GM06990 (cell line): Measurements from ENCODE around the gene CHCHD6.

Source experiments
- DNase-seq: peaks from one replicate; pipeline ENCODE4 v3.0.0-alpha.2; 2011; ENCODE audit not compliant: insufficient read length; ENCODE audit errors: extremely low read depth
- H3K27me3 ChIP-seq: replicated peaks from 2 replicates; pipeline ENCODE4 v1.6.0; 2011; ENCODE audit warnings: low read length; ENCODE audit not compliant: control insufficient read depth, insufficient read depth
- H3K36me3 ChIP-seq: 2 replicates; pipeline ENCODE4 v1.5.1; 2011; ENCODE audit warnings: low read length; ENCODE audit not compliant: control insufficient read depth, insufficient read depth
- H3K4me3 ChIP-seq: replicated peaks from 2 replicates; pipeline ENCODE4 v1.5.1; 2011; ENCODE audit warnings: low read depth, mild to moderate bottlenecking, control low read depth, low read length
- TF ChIP-seq, protein P1 (sequence below): IDR thresholded peaks from 2 replicates; pipeline ENCODE4 v1.5.1; 2011; ENCODE audit warnings: low read length, control low read depth, mild to moderate bottlenecking, inconsistent platforms; ENCODE audit not compliant: insufficient read depth, poor library complexity, severe bottlenecking

CHCHD6 gene

GRCh38 chr3:126743350-126743749 is 39.3 kb downstream of the CHCHD6 start:
- no peak for DNase-seq
- Histone ChIP-seq H3K36me3 (no peaks in the 10 kb centered on the region; the same call in none of the 2 replicates), H3K27me3 (no peaks in the 10 kb centered on the region), H3K4me3 (no peak overlapping the region)
- TF ChIP-seq, protein P1, sequence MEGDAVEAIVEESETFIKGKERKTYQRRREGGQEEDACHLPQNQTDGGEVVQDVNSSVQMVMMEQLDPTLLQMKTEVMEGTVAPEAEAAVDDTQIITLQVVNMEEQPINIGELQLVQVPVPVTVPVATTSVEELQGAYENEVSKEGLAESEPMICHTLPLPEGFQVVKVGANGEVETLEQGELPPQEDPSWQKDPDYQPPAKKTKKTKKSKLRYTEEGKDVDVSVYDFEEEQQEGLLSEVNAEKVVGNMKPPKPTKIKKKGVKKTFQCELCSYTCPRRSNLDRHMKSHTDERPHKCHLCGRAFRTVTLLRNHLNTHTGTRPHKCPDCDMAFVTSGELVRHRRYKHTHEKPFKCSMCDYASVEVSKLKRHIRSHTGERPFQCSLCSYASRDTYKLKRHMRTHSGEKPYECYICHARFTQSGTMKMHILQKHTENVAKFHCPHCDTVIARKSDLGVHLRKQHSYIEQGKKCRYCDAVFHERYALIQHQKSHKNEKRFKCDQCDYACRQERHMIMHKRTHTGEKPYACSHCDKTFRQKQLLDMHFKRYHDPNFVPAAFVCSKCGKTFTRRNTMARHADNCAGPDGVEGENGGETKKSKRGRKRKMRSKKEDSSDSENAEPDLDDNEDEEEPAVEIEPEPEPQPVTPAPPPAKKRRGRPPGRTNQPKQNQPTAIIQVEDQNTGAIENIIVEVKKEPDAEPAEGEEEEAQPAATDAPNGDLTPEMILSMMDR = no peak

DNA sequence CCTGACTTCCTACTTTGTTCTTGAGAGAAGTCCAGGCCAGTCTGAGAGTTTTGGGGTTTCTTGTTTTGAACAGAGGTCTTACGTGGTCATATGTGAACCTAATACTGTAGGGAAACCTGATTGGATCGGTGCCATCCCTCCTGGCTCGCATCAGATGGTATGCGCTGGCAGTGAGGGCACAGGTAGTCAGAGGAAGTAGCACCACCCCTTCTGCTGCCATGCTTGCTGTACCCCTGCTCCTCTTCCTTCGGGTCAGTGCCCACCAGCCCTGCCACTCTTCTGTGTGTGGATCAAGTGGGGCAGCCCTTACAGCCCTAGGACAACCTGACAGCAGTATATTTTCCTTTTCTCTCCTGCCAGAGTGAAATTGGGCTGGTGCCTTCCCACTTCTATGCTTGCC is 39.7 kb downstream of the CHCHD6 start:
- TF ChIP-seq, protein P1 = no peak
- no peak for DNase-seq
- Histone ChIP-seq H3K4me3 (no peak overlapping the region), H3K36me3 (no peaks in the 10 kb centered on the region; the same call in none of the 2 replicates), H3K27me3 (no peaks in the 10 kb centered on the region)

- TF ChIP-seq, protein P1 = no peak
- H3K4me3 ChIP-seq = no peak overlapping the region
- H3K36me3 ChIP-seq = no peaks in the 10 kb centered on the region; the same call in none of the 2 replicates
- no peaks in the 10 kb centered on the region for H3K27me3 ChIP-seq
- DNase-seq = no peak
Observed at GRCh38 chr3:126745760-126746394, 41.8 kb downstream of the CHCHD6 start.

DNA sequence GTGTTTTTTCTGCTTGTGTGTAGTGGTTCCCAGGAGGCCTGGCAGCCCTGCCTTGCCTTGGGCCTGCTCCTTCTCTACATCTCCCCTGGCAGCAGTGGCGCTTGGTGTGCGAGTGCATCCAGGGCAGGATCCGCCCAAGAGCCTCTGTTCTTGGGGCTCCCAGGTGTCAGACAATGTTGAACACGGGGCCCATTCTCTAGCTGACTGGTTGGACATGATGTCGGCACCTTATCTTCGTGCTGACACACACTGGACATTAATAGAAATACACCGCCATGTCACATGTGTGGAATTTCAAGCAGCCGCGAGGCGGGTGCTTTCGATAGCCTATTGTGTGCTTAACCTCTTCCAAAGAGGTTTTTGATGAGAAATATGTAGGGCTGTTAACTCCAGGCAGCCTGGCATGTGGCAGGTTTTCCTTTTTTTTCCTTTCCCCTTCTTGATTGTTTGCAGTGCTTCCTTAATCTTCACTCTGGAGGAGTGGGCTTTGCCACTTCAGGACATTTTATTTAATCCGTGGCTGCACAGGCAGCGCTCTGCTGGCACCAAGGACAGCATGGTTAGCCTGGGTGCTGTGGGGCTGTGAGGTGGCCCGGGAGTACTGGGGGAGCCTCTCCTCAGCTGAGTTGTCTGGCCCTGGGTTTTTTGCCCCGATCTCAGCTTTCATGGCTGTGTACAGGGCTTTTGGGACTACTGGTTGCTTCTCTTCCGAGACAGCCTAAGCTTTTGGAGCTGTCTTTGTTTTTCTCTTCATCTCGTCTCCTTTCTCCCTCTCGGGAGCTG is 42.5 kb downstream of the CHCHD6 start:
- no peak for DNase-seq
- Histone ChIP-seq H3K36me3 (no peaks in the 10 kb centered on the region; the same call in 1 of the 2 replicates), H3K27me3 (no peaks in the 10 kb centered on the region), H3K4me3 (no peak overlapping the region)
- TF ChIP-seq, protein P1 = no peak

DNA sequence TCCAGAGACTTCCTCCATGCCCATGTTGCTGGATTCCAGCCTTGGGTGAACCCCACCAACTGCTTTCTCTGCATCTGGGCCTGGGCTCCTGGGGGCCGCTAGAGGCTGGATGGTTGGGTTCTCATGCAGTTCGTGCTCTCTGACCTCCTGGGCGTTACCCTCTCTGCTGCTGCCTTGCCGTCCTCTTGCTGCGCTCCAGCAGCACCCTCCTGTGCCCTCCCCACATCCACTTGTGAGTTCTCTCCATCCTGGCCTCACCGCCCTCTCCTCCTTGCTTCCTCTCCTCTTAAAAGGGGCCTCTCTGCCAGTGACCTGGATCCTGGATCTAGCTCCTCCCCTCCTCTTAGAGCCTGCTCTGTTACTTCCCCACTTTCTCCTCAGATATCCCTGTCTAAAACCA is 43.7 kb downstream of the CHCHD6 start:
- TF ChIP-seq, protein P1 = no peak
- Histone ChIP-seq H3K27me3 (no peaks in the 10 kb centered on the region), H3K36me3 (no peaks in the 10 kb centered on the region; the same call in 1 of the 2 replicates), H3K4me3 (no peak overlapping the region)
- no peak for DNase-seq
